GM12878 (cell line): Measurements from ENCODE around the gene NFKB2. TPM values are rescaled to one million over a fixed set of nuclear protein-coding genes. Genes with fewer than 3 reads are reported as not detected.

Experiments
- ATF7 ChIP-seq: fragments of 450-650 bp; IDR thresholded peaks from 2 replicates; pipeline ENCODE4 v1.6.1; 2016; ENCODE audit warnings: low read depth, mild to moderate bottlenecking
- CBFB ChIP-seq: IDR thresholded peaks from 2 replicates; pipeline ENCODE4 v1.6.1; 2016; ENCODE audit warnings: antibody characterized with exemption, low read depth
- DPF2 ChIP-seq: fragments of 450-650 bp; IDR thresholded peaks from 2 replicates; pipeline ENCODE4 v1.6.1; 2017; ENCODE audit warnings: mild to moderate bottlenecking
- HDGF ChIP-seq: fragments of 450-650 bp; IDR thresholded peaks from 2 replicates; pipeline ENCODE4 v1.6.1; 2016; ENCODE audit warnings: antibody characterized with exemption
- IKZF2 ChIP-seq, 2 experiments: fragments of 450-650 bp; IDR thresholded peaks; 2 replicates each; pipeline ENCODE4 v1.6.1; 2017; ENCODE audit warnings: mild to moderate bottlenecking in 2 of 2, moderate library complexity in 2 of 2
- POLR2A ChIP-seq: IDR thresholded peaks from 2 replicates; pipeline ENCODE4 v1.6.1; 2011; ENCODE audit warnings: low read depth, mild to moderate bottlenecking, low read length
- STAT1 ChIP-seq: fragments of 450-650 bp; conservative IDR thresholded peaks from 2 replicates; pipeline ENCODE4 v1.6.1; 2014; ENCODE audit warnings: antibody characterized with exemption, mild to moderate bottlenecking
- STAT3 ChIP-seq: IDR thresholded peaks from 2 replicates; pipeline ENCODE4 v1.6.1; 2011; ENCODE audit warnings: low read depth, low read length, improper control_type of control experiment
- TCF12 ChIP-seq: IDR thresholded peaks from 2 replicates; pipeline ENCODE4 v1.6.1; 2011; ENCODE audit warnings: low read depth, mild to moderate bottlenecking, low read length
- YBX1 ChIP-seq: fragments of 450-650 bp; IDR thresholded peaks from 2 replicates; pipeline ENCODE4 v1.6.1; 2016; ENCODE audit warnings: antibody characterized with exemption
- ZBTB4 ChIP-seq: fragments of 450-650 bp; formaldehyde crosslinking; IDR thresholded peaks from 2 replicates; pipeline ENCODE4 v1.4.0; 2022; ENCODE audit warnings: mild to moderate bottlenecking, moderate library complexity
- ZBTB40 ChIP-seq: fragments of 450-650 bp; IDR thresholded peaks from 2 replicates; pipeline ENCODE4 v1.6.1; 2016; ENCODE audit warnings: mild to moderate bottlenecking, moderate library complexity, borderline replicate concordance
- ZNF592 ChIP-seq: fragments of 450-650 bp; IDR thresholded peaks from 2 replicates; pipeline ENCODE4 v1.6.1; 2017; ENCODE audit warnings: mild to moderate bottlenecking, moderate library complexity
- ZSCAN29 ChIP-seq: fragments of 450-650 bp; IDR thresholded peaks from 2 replicates; pipeline ENCODE4 v1.6.1; 2017; ENCODE audit warnings: mild to moderate bottlenecking, moderate library complexity
- polyA plus RNA-seq, 11 experiments: library from polyadenylated mRNA; depleted of rRNA in 4 of 11; unstranded in 6 of 11; stranded (reverse) in 5 of 11; fragments of >200 nt; fragmentation: Nextera tagmentation in 4 of 11; fragmentation: Illumina TruSeq in 1 of 11; extraction: Ambion mirVana in 4 of 11; extraction: Trizol in 1 of 11; gene quantifications; 1 replicate in 1 of 11; 2 replicates in 10 of 11; pipeline versions ENCODE4 v1.2.1 to v1.2.3, GENCODE V29; 2011 to 2016; ENCODE audit warnings: inconsistent platforms in 2 of 11, missing spikeins in 2 of 11, low read depth in 1 of 11
- total RNA-seq, 4 experiments: library from RNA; depleted of rRNA in 3 of 4; stranded (reverse); fragments of >200 nt in 3 of 4; fragmentation: Illumina TruSeq in 1 of 4; extraction: Trizol in 1 of 4; gene quantifications; 2 replicates each; pipeline versions ENCODE4 v1.2.1 to v1.2.3, GENCODE V29; 2013 to 2021
- TF ChIP-seq, protein P1 (sequence below): fragments of 450-650 bp; IDR thresholded peaks from 2 replicates; pipeline ENCODE4 v1.6.1; 2018; ENCODE audit warnings: borderline replicate concordance, mild to moderate bottlenecking; ENCODE audit not compliant: partially characterized antibody

Gene NFKB2
- total and polyA plus RNA-seq, 10 of the 15 experiments (the other 5 are each of a cell fraction or from before 2014, with no cell fraction given): 0.56 to 144 (median 49.4) TPM

- TF ChIP-seq, protein P1, sequence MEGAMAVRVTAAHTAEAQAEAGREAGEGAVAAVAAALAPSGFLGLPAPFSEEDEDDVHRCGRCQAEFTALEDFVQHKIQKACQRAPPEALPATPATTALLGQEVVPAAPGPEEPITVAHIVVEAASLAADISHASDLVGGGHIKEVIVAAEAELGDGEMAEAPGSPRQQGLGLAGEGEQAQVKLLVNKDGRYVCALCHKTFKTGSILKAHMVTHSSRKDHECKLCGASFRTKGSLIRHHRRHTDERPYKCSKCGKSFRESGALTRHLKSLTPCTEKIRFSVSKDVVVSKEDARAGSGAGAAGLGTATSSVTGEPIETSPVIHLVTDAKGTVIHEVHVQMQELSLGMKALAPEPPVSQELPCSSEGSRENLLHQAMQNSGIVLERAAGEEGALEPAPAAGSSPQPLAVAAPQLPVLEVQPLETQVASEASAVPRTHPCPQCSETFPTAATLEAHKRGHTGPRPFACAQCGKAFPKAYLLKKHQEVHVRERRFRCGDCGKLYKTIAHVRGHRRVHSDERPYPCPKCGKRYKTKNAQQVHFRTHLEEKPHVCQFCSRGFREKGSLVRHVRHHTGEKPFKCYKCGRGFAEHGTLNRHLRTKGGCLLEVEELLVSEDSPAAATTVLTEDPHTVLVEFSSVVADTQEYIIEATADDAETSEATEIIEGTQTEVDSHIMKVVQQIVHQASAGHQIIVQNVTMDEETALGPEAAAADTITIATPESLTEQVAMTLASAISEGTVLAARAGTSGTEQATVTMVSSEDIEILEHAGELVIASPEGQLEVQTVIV: peak; percentile 75
- TF ChIP-seq STAT3: no peak
- peak; percentile 49 to 52; a peak in 3 of 4 replicates for TF ChIP-seq IKZF2 (IDR thresholded peaks at IDR 0.05)
- peak; percentile 55; the same call in 1 of the 2 replicates for TF ChIP-seq ATF7
- peak; percentile 79 for TF ChIP-seq POLR2A
- no peak for TF ChIP-seq YBX1
- peak; percentile 35 for TF ChIP-seq CBFB
- TF ChIP-seq TCF12: 0 out of 2 replicates have a peak, but pooled peaks have one; percentile 63
- no peak for TF ChIP-seq ZBTB4 (CRISPR knock-in tag)
- TF ChIP-seq STAT1: peak; percentile 80; the same call in 1 of the 2 replicates
- TF ChIP-seq HDGF: peak; percentile 87
- TF ChIP-seq ZBTB40: peak; percentile 98
- TF ChIP-seq ZNF592: no peak
- TF ChIP-seq DPF2: peak; percentile 39; the same call in 1 of the 2 replicates
- peak; percentile 77; the same call in 1 of the 2 replicates for TF ChIP-seq ZSCAN29
These were observed 25.4 kb downstream of the NFKB2 start, which contains the start of gene FBXL15 (continued) for GRCh38 chr10:102420714-102421506.
